NCI-H187 (cell line): ENCODE data around the gene CNBD2.
A peak's percentile ranks its signal among the peaks of the same experiment; 100 is the strongest.
"Not testable (repeated sequence)": the region's sequence is repeated elsewhere in the genome, so short reads cannot be mapped to it uniquely, and the experiment has no call there.

Source experiments
- DNase-seq, 2 experiments: peaks; one replicate each; lab custom pipeline; 2025; lab: John Stamatoyannopoulos, UW

CNBD2 gene

DNA sequence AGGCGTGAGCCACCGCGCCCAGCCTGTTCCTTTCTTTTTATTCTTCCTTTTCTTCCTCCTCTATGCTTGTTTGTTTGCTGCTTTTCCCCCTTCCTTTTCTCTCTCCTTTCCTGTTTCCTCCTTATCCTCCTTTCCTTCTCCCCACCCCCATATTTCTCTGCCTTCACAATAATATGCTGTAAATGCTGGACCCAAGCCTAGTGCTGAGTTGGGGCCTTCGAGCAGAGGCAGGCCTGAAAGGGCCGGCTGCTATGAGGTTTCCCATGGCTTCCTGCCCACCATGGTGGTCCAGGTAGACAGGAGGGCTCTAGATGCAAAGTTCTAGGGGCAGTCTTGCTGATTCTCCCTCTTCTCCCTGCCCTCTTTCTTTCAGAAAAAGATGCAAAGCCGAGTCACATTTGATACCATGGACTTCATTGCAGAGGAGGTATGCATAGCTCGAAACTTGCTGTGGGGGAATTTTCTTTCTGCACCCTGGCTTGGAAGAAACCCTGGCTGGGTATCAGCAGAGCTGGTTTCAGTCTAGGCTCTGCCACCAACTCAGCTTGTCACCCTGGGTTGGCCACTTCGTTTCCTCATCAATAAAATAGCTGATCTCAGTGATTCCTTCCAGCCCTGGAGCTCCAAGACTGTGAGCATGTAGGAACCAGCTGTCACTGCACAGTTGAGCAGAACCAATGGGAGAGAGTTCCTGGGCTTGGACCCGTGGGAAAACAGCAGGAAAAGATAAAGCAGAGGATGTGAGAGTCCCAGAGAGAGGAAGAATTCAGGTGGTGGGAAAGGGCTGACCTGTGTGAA is 7.4 kb downstream of the CNBD2 start:
- no peak for DNase-seq

DNA sequence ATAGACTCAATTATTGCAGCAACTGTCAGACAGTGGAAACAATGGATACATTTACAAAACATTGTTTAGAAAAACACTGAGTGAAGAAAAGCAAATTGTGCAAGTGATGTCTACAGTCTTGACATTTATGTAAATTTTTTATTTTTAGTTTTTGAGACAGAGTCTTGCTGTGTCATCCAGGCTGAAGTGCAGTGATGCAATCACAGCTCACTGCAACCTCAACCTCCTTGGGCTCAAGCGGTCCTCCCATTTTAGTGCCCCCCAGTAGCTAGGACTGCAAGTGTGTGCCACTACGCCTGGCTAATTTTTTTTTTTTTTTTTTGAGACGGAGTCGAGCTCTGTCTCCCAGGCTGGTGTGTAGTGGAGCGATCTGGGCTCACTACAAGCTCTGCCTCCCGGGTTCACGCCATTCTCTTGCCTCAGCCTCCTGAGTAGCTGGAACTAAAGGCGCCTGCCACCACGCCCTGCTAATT is 9.7 kb downstream of the CNBD2 start:
- DNase-seq: no peak

DNA sequence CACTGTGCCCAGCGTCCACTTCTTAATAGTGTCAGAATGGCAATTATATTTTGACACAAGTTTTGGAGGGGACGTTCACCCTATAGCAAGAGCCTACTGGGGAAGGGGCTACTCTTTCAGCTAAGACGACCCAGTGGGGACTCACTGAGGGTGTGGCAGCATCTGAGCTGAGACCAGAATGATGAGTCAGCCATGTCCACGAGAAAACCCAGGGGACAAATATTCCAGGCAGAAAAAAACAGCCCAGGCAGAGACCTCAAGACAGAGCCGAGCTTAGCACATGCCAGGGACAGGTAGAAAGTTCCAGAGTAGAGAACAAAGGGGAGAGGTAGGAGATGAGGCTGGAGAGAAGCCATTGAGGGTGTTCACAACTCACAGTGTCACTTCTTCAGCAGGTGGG is 11.2 kb downstream of the CNBD2 start:
- DNase-seq: no peak

DNA sequence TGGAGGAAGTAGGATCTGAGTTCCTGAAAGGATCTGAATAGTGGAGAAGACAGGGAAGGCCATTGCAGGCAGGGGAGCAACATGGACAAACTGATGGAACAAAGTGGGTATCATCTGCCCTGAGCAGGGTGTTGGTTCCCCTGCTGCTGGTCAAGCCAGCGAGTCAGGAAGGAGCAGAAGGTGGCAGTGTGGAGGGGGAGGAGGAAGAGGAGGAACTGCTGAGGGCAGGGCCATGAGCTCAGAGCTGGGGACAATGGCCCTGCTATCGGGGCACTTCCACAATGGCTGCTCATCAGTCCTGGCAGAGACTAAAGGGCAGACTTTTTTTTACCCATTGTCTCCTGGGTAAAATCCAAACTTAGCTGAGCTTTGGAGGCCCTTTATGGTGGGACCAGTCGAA is 13.6 kb downstream of the CNBD2 start:
- DNase-seq: no peak

DNA sequence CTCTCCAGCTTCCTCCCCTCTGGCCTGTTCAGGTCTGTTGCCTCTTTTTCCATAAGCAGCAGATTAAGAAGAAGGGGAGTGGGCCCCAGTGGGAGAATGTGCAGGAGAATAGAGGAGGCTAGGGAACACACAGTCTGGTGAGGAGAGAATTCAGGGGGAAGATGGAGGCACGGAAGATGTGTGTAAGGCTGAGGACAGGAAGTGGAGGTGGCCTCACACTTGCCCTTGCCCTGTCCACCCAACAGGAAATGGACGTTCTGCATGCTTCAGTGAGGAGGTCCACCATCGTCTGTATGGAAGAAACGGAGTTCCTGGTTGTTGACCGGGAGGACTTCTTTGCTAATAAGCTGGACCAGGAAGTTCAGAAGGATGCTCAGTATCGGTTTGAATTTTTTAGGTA is 16.0 kb downstream of the CNBD2 start:
- DNase-seq: no peak

DNA sequence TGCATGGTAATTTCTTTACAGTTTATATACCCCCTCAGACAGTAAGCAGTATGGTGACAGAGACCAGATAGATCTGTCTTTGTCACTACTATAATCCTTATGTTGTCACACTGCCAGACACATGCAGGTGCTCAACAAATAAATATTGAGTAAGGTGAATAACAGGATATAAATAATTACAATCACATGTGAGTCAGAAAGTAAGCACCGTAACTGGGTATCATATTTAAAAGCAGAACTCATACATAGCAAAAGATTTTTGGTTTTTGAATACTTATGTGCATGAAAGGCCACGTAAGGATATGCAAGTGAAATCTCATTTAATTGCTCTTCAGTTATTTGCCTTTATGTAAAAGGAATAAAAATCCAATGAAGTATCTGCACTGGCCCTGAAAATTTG is 17.4 kb downstream of the CNBD2 start:
- DNase-seq: no peak

DNA sequence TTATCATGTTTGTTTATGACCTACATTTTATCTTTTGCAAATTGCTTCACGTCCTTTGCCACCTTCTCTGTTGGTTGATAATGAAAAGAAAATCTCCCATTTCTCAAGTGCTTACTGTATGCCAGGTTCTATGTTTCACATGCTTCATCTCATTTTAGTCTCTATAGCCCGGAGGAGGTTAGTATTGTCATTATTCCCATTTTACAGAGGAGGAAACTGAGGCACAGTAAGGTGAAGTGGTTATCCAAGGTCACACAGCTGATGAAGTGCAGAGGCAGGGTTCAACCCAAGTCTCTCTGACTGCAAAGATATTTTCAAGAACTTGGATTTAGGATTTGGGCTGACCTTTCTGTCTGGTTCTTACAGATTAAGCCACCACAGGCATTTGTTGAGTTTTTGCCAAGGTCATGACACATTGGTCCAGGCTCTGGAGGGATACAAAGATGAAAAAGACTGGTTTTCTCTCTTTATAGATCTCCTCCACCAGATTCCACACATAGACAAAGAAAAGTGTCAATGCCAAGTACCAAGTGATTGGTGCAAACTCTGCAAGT is 20.6 kb downstream of the CNBD2 start:
- no peak for DNase-seq

DNA sequence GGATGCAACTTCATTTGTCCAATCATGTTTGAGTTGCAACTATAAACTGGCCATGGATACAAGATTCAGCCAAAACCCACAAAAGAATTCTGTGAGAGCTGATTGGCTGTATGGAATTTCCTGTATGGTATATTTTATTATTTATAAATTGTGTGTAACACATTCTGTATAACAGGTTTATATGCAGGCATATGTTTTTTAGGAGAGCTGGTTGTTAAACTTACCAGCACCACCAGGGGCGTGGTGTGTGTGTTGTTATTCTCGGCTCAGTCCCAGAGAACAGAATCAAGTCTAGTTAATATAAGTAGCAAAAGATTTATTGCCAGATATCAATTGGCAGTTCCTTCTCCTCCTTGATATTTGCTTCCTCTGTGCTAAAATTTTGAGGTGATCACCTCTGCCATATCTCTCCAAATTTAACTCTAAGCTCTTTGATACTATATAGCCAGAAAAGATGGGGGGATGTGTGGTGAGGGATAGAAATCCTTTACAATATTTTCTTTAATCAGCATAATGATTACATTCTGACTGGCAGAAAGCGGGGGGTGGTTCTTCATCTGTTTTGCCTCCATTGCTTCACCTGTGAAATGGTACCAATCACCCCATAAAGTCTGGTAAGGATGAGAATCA is 22.9 kb downstream of the CNBD2 start:
- DNase-seq: no peak

DNA sequence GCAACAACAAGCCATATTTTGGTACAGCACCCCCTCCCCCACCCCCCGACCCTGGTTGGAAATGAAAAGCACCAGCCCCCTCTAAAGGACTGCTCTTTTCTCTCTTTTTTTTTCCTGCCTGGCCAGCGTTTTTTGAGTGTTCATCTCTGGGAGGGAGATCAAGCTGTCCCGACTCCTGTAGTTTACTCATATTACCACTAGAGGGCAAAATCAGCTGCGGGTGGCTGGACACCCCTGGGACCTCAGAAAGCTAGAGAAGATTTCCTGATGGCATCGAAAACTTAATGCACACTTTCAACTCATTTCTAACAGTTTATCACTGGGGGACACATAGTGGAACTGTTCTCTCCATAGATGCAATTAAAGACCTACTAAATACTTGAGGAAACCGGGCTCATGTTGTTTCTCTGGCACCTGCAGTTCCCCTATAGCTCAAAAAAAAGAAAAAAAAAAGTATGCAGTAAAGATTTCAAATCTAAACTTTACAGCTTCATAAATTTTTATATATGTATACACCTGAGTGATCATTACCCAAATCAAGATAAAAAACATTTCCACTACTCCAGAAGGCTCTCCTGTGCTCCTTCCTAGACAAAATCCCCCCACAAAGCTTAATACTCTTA is 24.4 kb downstream of the CNBD2 start:
- peak in 1 of 2 experiments; percentile 28 for DNase-seq

DNA sequence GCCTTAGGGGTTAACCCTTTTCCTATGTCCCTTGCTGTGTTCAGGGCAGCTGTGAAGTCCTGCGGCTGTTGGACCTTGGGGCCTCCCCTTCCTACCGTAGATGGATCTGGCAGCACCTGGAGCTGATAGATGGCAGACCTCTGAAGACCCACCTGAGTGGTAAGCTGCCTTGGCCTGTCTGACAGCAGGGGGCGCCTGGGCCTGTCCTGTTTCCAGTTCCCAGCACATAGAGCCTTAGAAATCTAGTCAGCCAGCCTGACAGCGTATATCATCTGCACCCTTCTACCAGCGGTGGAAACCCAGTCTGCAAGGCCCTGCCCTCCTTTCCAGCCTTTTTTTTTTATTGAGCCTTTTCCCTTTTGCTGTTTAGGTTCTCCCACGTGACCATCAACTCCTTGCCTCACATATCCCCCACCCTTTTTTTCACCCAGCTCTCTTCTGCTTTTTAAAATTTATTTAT is 26.6 kb downstream of the CNBD2 start:
- peak; percentile 19 to 60 for DNase-seq

DNA sequence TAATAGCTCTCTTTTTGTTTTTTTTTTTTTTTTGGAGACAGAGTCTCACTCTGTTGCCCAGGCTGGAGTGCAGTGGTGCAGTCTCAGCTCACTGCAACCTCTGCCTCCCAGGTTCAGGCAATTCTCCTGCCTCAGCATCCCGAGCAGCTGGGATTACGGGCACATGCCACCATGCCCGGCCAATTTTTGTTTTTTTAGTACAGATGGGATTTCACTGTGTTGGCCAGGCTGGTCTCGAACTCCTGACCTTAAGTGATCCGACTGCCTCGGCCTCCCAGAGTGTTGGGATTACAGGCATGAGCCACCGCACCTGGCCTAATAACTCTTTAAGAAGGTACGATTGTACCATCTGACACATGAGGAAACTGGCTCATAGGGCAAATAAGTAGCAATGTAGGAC is 28.1 kb downstream of the CNBD2 start:
- not testable (repeated sequence) for DNase-seq

DNA sequence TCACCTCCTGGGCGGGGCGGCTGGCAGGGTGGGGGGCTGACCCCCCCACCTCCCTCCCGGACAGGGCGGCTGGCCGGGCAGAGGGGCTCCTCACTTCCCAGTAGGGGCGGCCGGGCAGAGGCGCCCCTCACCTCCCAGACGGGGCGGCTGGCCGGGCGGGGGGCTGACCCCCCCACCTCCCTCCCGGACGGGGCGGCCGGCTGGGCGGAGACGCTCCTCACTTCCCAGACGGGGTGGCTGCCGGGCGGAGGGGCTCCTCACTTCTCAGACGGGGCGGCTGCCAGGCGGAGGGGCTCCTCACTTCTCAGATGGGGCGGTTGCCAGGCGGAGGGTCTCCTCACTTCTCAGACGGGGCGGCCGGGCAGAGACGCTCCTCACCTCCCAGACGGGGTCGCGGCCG is 32.9 kb downstream of the CNBD2 start:
- DNase-seq: not testable (repeated sequence)

DNA sequence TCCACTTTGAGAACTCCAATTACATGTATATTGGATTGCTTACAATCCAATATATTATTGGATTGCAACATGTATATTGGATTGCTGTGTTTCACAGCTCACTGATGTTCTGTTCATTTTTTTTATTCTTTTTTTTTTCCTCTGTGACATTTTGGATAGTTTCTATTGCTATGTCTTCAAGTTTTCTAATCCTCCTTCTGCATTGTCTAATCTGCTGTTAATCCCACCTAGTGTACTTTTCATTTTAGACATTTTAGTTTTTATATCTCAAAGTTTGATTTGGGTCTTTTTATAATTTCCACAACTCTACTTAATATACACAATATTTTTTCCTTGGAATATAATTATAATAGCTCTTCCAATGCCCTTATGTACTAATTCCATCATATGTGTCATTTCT is 34.5 kb downstream of the CNBD2 start:
- DNase-seq: no peak

DNA sequence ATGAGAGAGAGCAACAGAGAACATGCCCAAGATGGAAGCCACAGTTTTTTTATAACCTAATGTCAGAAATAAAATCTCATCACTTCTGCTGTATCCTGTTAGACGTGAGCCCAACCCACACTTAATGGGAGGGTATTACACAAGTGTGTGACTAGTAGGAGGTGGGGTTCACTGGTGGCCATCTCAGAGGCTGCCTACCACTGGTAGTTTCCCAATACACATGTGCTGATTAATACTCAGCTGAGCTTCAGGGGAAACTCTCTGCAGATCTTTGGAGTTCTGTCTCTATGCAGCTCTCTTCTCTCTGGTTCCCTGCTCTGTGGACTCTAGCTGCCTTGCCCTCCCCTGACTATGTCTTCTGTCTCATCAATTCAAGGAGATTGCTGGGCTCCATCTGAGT is 35.7 kb downstream of the CNBD2 start:
- DNase-seq: no peak

DNA sequence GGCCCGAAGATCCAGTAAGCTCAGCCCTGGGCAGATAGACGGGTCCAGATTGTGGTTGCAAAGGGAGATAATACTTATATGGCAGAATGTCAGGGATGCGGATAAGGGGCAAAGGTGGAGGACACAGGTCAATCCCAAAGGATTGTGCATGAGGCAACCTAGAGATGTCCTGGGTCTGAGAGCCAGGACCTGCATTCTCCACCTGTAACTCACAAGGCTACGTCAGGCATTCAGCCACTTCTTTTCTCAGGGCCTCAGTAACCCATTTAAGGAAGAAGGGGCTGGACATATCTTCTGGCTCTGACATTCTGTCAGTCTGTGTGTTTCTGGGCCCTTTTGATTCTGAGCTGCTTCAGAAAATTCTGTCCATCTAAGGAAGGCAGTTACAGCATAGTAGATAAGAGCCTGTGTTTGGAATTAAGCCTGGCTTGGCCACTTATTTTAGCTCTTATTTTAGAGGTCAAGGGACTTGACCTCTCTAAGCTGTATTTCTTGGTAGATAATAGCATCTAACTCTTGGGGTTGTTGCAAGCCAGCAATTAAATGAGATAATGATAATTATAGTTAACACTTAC is 40.2 kb downstream of the CNBD2 start:
- DNase-seq: no peak

DNA sequence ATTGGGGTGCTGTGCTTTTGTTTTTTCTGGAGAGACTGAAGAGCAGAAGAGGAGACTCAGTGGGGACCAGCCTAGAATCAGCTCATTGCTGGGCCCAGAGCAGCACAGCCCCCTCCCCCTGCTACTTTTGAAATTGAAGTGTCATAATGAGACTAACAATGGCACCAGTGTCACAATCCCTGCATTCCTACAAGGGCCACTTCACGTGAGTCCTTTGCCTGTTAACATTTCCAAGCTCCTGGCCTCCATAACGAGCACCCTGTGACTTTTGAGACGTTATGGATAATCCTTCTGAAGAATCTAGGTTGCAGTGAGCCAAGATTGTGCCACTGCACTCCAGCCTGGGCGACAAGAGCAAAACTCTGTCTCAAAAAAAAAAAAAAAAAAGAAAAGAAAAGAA is 41.7 kb downstream of the CNBD2 start:
- DNase-seq: no peak

DNA sequence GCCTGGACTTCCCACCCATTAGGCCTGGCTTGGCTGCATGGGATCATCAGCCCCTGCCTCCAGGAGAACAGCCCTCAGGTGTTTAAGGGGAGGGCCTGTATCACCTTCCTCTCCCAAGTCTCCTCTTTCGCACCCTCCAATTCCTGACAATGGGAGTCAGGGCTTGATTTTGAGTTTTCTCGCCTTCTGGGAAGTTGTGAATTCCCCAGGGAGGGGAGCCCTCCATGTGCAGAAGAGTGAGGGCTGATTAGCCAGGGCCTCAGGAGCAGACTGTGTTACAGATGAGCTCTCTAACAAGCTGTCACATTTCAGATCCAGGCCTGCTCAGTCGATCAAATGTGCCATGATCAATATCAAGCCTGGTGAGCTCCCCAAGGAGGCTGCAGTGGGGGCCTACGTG is 42.4 kb downstream of the CNBD2 start:
- no peak for DNase-seq

DNA sequence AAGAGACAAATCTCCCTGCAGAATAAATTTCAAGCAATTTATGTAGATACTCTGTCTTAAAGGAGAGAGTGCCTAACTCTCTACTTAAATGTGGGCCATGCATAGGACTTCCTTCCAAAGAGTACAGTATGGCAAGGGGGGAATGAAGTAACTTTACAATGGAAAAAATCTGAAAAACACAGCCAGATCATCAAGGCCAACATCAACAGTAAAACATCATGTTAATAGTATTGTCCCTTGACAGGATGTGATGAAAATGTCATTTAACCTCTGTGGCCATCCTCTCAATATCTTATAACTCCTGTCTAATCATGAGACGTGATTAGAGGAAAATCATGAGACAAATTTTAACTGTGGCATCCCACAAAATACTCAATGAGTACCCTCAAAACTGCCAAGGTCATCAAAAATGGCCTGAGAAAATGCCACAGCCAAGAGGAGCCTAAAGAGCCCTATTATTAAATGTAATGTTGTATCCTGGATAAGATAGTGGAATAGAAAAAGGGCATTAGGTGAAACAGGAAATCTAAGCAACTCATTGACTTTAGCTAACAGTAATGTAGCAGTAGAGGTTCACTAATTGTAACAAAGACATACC is 47.5 kb downstream of the CNBD2 start:
- no peak for DNase-seq

DNA sequence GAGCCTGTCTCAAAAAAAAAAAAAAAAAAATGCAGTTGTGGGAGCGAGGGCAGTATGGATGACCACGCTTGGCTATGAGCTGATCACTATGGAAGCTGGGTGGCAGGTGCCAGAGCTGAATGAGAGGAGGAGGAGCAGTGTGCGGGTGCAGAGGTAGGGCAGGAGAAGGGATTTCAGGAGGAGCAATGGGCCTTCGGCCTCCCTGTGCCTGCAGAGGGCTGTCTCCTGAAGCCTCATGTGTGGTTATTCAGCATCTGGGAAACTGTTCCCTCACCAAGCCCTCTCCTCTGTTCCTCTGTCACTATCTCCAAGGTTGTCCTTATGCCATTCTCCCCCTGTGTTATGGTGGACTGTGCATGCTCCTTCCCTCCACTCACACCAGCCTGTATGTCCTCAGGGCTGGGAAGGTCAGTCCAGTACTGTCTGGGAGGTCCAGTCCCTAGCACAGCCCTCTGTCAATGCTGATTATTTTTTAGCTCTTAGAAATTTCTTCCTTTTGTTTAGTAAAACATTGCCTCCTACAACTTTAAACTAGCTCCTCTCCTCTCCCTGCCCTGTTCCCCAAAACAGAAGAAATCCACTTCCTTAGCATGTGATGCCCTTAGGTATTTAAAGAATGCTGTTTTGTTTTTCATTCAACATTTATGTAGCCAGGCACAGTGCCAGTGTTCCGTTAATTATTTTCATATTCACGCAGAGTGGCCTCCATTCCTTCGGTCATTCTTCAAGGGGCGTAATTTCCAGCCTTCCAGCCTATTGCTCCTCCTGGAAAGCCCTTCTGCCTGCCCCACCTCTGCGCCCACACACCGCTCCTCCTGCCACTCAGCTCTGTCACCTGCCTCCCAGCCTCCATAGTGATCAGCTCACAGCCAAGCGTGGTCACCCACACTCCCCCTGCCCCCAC is 48.9 kb downstream of the CNBD2 start:
- DNase-seq: no peak

DNA sequence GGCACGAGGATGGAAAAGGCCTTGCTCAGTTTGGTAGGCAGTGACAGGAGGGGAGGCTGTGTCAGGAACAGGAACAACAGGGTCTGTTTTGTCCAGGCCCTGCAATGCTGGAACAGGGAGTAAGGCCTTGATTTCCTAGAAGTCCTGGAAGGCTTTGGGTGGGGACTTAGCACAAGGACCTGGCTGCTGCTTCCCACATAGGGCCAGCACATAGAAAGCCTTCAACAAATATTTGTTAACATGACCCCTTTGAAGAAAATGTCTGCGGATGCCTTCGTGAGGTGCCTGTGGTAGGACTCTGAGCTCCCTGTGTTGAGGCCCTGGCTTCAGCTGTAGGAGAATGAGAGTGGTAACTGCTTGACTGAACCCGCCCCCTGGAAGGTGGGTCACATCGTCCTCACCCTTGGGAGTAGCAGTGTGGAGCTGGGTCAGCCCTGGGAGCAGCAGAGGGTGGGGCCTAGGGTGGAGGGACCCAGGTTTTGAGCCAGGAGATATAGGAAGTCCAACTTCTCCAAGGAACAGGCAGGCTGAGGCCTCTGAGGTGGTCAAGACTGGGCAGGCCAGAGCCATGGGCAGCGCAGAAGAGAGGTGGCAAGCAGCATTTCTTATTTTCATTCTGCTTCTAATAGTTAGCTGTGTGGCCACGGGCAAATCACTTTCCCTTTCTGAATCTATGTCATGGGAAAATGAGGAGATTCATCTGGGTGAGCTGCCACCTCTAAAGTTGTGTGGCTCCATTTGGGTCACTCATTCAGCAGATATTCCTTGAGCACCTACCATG is 50.0 kb downstream of the CNBD2 start:
- no peak for DNase-seq
